ENCODE data around the gene RPUSD4. TPM values are rescaled to one million over a fixed set of nuclear protein-coding genes. Genes with fewer than 3 reads are reported as not detected.

Gene RPUSD4
- total and polyA plus RNA-seq, 10 of the 15 experiments (the other 5 are each of a cell fraction or from before 2014, with no cell fraction given) = 24.5 to 47.6 (median 31.7) TPM

- TF ChIP-seq MXI1 (IDR thresholded peaks at IDR 0.05; ENCODE audit: low read depth, low read length) = no peak
- no peak for TF ChIP-seq POLR2AphosphoS5 (IDR thresholded peaks at IDR 0.05; ENCODE audit: low read length)
- TF ChIP-seq JUND (IDR thresholded peaks at IDR 0.05; ENCODE audit: low read depth, low read length) = no peak
- TF ChIP-seq TAF1 (IDR thresholded peaks at IDR 0.05; ENCODE audit: borderline replicate concordance, low read depth, low read length) = no peak
- no peak for TF ChIP-seq FOXK2 (IDR thresholded peaks at IDR 0.05)
- no peak for TF ChIP-seq RB1 (IDR thresholded peaks at IDR 0.05; ENCODE audit: borderline replicate concordance)
- peak; percentile 84 for TF ChIP-seq CREM (IDR thresholded peaks at IDR 0.05; ENCODE audit: low read depth)
- TF ChIP-seq JUNB (IDR thresholded peaks at IDR 0.05) = peak; percentile 69
- no peak for TF ChIP-seq SREBF1 (IDR thresholded peaks at IDR 0.05; ENCODE audit: low read length)
- TF ChIP-seq MTA3 (IDR thresholded peaks at IDR 0.05; ENCODE audit: borderline replicate concordance, low read length) = 0 out of 2 replicates have a peak, but pooled peaks have one; percentile 15
- TF ChIP-seq MYB (IDR thresholded peaks at IDR 0.05; ENCODE audit: borderline replicate concordance, low read depth, low read length) = no peak
- TF ChIP-seq ZBED1 (IDR thresholded peaks at IDR 0.05; ENCODE audit: borderline replicate concordance) = no peak
- peak; percentile 55; the same call in 1 of the 2 replicates for TF ChIP-seq ATF7 (IDR thresholded peaks at IDR 0.05; ENCODE audit: low read depth)
- TF ChIP-seq HDGF (IDR thresholded peaks at IDR 0.05) = no peak
- TF ChIP-seq CEBPZ (IDR thresholded peaks at IDR 0.05; ENCODE audit: low read depth, low read length) = no peak
- TF ChIP-seq HCFC1 (IDR thresholded peaks at IDR 0.05; ENCODE audit: low read length) = no peak
- TF ChIP-seq IKZF1 (conservative IDR thresholded peaks at IDR 0.05) = peak; percentile 58; the same call in 1 of the 2 replicates
- 0 out of 2 replicates have a peak, but pooled peaks have one; percentile 23 for TF ChIP-seq RAD51 (IDR thresholded peaks at IDR 0.05)
- no peak for TF ChIP-seq ZBTB4 (CRISPR knock-in tag; IDR thresholded peaks at IDR 0.05)
- TF ChIP-seq KLF5 (IDR thresholded peaks at IDR 0.05; ENCODE audit: partially characterized antibody) = no peak
- TF ChIP-seq FOS (IDR thresholded peaks at IDR 0.05; ENCODE audit: borderline replicate concordance, extremely low read depth, insufficient read length) = no peak
- no peak for TF ChIP-seq YBX1 (IDR thresholded peaks at IDR 0.05)
- TF ChIP-seq IRF5 (IDR thresholded peaks at IDR 0.05; ENCODE audit: borderline replicate concordance) = no peak
Observed at GRCh38 chr11:126189109-126189929, 22.1 kb downstream of the RPUSD4 start (continued).

Data from GM12878 (cell line).